Measurements from ENCODE around the gene ASCC1. TPM values are rescaled to one million over a fixed set of nuclear protein-coding genes. Genes with fewer than 3 reads are reported as not detected.

Gene ASCC1
- total RNA-seq, 2 donors from 2014 or later, result 14.8 to 38.3 TPM

- DNase-seq (ENCODE audit: low spot score), result no peak
- Histone ChIP-seq H3K4me3 (no peak overlapping the region), H3K9me3 (no peaks in the 10 kb centered on the region), H3K36me3 (no peaks in the 10 kb centered on the region), H3K4me1 (replicated peaks) (peaks cover 28% of the 10 kb centered on the region), H3K27ac (peak overlapping the region; percentile 83 to 84), H3K27me3 (replicated peaks; ENCODE audit: insufficient read depth) (no peaks in the 10 kb centered on the region)
- WGBS, result 93% methylated on average over 7 of the region's 7 CpGs
- intact Hi-C loops (cut with DNase I), result no loop called here
- TF ChIP-seq POLR2AphosphoS5 (IDR thresholded peaks at IDR 0.05), result no peak
Measured at GRCh38 chr10:72261784-72262404, 45.8 kb upstream of the ASCC1 start.

DNA sequence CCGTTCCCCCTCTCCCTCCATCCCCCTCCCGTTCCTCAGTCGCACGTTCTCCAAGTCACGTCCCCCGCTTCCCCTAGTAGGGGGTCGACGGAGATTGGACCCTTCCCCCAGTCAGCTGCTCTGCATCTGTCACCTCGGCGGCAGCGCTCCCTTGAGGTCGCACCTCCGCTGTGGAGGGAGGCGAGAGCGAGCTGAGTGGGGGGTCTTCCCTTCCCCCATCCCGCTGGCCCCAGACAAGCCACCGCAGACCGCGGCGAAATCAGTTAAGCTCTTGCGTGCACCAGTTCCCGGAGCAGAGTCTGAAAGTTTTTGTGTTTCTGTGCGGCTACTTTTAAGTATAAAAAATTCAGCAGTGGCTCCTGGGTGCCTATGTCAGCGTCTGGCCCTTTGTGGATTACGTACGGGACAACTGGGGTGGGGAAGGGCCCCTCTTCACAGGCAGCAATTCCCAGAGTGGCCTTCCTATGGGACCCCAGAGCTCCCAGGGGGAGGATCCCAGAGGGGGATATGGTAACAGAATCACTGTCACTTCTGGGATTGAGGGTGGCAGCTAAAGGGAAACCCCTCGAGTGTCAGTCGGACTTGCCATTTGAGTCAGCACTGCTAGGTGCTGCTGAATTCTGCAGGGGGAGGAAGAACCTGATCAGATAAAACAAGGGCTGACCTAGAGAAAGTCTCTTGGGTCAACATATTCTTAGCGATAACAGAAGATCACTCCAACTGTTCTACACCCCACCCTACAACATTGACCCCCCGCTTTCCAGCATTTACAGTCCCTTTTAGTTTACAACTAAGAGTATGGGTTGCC is 45.1 kb upstream of the ASCC1 start:
- no peaks in the 10 kb centered on the region for H3K9me3 ChIP-seq
- TF ChIP-seq POLR2A (IDR thresholded peaks at IDR 0.05) (peak; percentile 28), POLR2AphosphoS5 (IDR thresholded peaks at IDR 0.05) (no peak)
- TF ChIP-seq, protein P1, sequence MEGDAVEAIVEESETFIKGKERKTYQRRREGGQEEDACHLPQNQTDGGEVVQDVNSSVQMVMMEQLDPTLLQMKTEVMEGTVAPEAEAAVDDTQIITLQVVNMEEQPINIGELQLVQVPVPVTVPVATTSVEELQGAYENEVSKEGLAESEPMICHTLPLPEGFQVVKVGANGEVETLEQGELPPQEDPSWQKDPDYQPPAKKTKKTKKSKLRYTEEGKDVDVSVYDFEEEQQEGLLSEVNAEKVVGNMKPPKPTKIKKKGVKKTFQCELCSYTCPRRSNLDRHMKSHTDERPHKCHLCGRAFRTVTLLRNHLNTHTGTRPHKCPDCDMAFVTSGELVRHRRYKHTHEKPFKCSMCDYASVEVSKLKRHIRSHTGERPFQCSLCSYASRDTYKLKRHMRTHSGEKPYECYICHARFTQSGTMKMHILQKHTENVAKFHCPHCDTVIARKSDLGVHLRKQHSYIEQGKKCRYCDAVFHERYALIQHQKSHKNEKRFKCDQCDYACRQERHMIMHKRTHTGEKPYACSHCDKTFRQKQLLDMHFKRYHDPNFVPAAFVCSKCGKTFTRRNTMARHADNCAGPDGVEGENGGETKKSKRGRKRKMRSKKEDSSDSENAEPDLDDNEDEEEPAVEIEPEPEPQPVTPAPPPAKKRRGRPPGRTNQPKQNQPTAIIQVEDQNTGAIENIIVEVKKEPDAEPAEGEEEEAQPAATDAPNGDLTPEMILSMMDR (IDR thresholded peaks at IDR 0.05), result no peak
- peaks cover 30% of the 10 kb centered on the region for H3K4me1 ChIP-seq (replicated peaks)
- peak overlapping the region; percentile 30 to 33 for H3K4me3 ChIP-seq
- no peaks in the 10 kb centered on the region for H3K36me3 ChIP-seq
- peak overlapping the region; percentile 83 to 84 for H3K27ac ChIP-seq
- no peaks in the 10 kb centered on the region for H3K27me3 ChIP-seq (replicated peaks; ENCODE audit: insufficient read depth)
- intact Hi-C loops (cut with DNase I), result no loop called here
- WGBS, result 6% methylated on average over 30 of the region's 30 CpGs
- DNase-seq (ENCODE audit: low spot score), result no peak

- H3K4me3 ChIP-seq, result peak overlapping the region; percentile 30 to 33
- 12% methylated on average over 19 of the region's 19 CpGs for WGBS
- peaks cover 37% of the 10 kb centered on the region for H3K4me1 ChIP-seq (replicated peaks)
- TF ChIP-seq POLR2AphosphoS5 (IDR thresholded peaks at IDR 0.05), result peak; percentile 51
- TF ChIP-seq, protein P1 (IDR thresholded peaks at IDR 0.05), result no peak
- peak; percentile 64 for DNase-seq (ENCODE audit: low spot score)
- H3K36me3 ChIP-seq, result no peaks in the 10 kb centered on the region
- peak overlapping the region; percentile 83 to 84 for H3K27ac ChIP-seq
- no peaks in the 10 kb centered on the region for H3K27me3 ChIP-seq (replicated peaks; ENCODE audit: insufficient read depth)
- no peaks in the 10 kb centered on the region for H3K9me3 ChIP-seq
- intact Hi-C loops (cut with DNase I), result no loop called here
Measured at GRCh38 chr10:72260239-72260975, 44.3 kb upstream of the ASCC1 start.

- peak; percentile 75 for TF ChIP-seq POLR2AphosphoS5 (IDR thresholded peaks at IDR 0.05)
- TF ChIP-seq, protein P1 (IDR thresholded peaks at IDR 0.05), result no peak
- no peak for TF ChIP-seq POLR2A (IDR thresholded peaks at IDR 0.05)
- intact Hi-C loops (cut with DNase I), result loop anchor here (5.0 kb wide), 1 partner anchor 42 kb away; the partner anchor contains the start of genes ANAPC16 and ASCC1
- H3K27me3 ChIP-seq (replicated peaks; ENCODE audit: insufficient read depth), result no peaks in the 10 kb centered on the region
- peaks cover 43% of the 10 kb centered on the region for H3K4me1 ChIP-seq (replicated peaks)
- no peak overlapping the region for H3K4me3 ChIP-seq
- H3K9me3 ChIP-seq, result no peaks in the 10 kb centered on the region
- no peaks in the 10 kb centered on the region for H3K36me3 ChIP-seq
- H3K27ac ChIP-seq, result peak overlapping the region; percentile 83 to 84
- DNase-seq (ENCODE audit: low spot score), result peak; percentile 20
- 31% methylated on average over 5 of the region's 5 CpGs for WGBS
Measured at GRCh38 chr10:72259491-72260238, 43.6 kb upstream of the ASCC1 start.
